Measurements from ENCODE around the gene TBC1D8.

The TBC1D8 gene

DNA sequence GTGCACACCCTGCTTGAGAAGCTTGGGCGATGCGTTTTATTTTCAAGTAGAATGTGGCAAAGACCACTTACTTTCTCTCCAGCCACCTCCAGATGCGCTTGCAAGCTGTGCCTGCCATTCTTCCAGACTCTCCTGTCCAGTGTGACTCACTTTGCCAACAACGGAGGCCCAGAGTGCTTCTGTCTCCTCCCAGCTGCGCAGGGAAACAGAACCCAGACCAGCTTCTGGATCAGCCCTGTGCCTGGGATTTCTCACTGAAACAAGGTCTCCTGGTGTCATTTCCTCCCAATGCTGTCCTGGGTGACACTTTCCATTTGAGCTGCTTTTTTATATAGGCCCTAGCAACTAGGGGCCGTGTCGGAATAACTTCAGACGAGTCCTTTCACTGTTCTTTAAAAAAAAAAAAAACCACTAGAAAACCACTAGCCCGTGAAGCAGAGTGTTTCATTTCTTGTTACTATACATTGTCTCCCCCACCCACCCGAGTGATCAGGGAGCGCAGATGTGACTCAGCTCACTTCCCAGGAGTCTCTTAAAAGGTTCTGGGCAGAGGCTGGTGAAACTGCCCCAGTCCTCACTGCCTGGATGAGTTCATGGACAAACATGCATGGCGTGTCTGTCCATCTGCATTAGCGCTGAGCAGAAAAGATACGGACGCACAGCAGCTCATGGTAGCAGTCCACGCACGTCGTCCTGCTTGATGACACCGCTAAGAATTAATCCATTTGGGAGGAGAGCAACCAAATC lies 174.4 kb downstream of the TBC1D8 start:
- no peak for DNase-seq (ENCODE audit: low spot score)

DNA sequence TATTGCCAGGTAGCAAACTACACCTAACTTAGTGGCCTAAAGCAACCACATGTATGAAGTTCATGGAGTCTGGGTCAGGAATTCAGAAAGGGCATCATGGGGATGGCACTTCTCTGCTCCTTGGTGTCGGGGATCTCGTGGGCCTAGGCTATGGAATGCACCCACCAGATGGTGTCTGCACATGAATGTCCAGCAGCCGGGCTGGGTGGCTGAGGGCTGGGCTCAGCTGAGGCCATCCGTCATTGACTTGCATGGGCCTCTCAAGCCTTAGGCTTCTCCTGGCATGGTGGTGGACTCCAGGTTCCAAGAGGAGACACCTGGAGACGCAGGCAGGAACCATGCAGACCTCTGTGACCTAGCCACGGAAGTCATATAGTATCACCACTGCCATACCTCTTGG lies 175.1 kb downstream of the TBC1D8 start:
- DNase-seq (ENCODE audit: low spot score), result no peak

GRCh38 chr2:100975521-100975785 lies 175.7 kb downstream of the TBC1D8 start:
- DNase-seq (ENCODE audit: low spot score), result no peak

DNA sequence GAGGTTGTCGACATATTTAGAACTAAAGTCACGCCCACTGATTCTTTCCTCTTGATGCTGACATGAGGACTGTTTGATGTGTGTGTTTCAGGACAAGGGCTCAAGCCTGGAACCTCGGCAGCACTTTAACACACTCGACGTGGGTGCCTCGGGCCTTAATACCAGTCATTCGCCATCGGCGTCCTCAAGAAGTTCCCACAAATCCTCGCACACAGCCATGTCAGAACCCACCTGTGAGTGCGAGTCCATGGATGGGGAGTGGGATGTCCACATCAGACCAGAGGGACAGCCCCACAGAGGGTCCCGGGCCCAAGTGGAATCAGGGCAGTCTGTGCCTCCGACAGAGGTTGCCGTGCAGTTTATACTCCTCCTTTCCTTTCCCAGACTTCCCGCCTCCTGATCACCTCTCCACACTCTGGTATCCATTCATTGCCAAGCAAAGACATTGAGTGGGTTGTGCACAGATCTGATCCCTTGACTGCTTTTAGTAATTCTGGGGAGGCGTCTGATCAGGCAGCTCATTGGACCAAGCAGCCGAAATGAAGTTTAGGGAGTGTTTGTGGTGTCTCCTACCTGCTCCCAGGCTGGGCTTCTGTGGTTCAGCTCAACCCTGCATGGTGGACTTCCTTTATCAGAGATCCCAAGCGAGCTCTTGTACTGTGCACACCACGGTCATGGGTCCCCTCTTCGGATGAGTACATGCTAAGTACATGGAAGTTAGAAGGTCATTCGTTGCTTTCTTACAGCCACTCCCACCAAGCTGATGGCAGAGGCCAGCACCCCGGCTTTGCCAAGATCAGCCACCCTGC lies 176.3 kb downstream of the TBC1D8 start:
- no peak for DNase-seq (ENCODE audit: low spot score)

- no peak for DNase-seq (ENCODE audit: low spot score)
These were observed 178.7 kb downstream of the TBC1D8 start for GRCh38 chr2:100972452-100972851.

- no peak for DNase-seq (ENCODE audit: low spot score)
These were observed 180.0 kb downstream of the TBC1D8 start for GRCh38 chr2:100971221-100971620.

- no peak for DNase-seq (ENCODE audit: low spot score)
These were observed 181.2 kb downstream of the TBC1D8 start for GRCh38 chr2:100969998-100970397.

DNA sequence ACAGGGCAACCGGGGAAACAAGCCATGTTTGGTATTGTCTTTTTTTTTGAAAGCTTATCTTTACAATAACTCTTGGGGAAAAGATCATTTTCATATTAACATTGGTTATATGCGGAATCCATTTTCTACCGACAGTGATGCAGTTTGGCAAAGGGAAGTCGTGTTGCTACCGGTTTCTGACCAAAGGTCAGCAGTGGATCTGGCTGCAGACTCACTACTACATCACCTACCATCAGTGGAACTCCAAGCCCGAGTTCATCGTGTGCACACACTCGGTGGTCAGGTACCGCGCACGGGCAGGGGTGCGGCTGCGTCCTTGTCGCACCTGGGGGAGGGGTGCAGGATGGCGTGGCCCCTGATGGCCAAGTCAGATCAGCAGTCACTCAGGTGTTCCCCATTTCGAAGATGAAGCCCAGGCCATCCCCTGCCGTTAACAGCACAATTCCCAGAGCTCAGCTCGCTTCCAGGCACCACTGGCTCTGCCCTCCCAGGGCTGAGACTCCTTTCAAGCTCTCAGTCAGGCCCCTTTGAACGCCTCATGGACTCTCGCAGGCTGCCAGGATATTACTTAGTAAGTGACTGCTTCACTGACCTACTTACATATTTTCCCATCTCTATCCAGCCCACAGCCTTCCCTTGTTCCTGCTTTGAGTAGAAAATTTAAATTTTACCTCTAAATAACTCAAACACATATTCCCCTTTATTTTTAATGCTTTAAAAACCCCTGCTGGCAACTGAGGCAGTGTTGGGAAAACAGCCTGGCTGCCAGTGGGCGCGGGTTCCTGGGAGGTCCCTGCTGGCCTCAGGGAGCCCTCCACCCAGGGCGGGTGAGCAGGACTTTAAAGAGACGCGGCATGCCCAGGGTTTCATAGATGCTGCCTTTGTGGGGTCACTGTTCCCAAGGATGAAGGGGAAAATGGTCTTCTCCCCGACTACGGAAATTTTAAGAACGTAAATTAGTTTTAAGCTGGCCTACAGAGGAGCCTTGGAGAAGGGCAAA lies 182.7 kb downstream of the TBC1D8 start:
- DNase-seq (ENCODE audit: low spot score), result no peak

- no peak for DNase-seq (ENCODE audit: low spot score)
These were observed 183.5 kb downstream of the TBC1D8 start for GRCh38 chr2:100967716-100968115.

GRCh38 chr2:100965596-100965995 lies 185.6 kb downstream of the TBC1D8 start:
- DNase-seq (ENCODE audit: low spot score), result no peak

- DNase-seq (ENCODE audit: low spot score), result no peak
These were observed 186.5 kb downstream of the TBC1D8 start for GRCh38 chr2:100964681-100965169.

DNA sequence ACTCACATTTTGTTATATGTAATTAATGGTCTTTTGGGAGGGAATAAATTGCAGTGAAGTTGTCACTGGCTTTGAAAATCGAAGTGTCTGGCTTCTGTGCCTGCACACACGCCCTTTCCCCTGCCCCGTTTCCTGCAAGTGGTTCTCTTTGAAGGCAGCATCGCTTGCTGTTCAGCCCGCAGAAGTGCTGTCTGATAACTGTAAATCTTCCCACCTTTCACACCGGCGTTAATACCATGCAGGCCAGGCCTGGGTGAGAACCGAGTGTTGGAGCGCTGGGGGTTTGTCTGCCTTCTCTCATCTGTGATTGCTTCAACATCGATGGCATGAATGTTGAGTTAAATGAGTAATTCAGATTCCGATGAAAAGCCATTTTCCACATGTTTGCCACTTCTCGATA lies 187.0 kb downstream of the TBC1D8 start:
- no peak for DNase-seq (ENCODE audit: low spot score)

- DNase-seq (ENCODE audit: low spot score), result no peak
These were observed 188.2 kb downstream of the TBC1D8 start for GRCh38 chr2:100963026-100963375.

DNA sequence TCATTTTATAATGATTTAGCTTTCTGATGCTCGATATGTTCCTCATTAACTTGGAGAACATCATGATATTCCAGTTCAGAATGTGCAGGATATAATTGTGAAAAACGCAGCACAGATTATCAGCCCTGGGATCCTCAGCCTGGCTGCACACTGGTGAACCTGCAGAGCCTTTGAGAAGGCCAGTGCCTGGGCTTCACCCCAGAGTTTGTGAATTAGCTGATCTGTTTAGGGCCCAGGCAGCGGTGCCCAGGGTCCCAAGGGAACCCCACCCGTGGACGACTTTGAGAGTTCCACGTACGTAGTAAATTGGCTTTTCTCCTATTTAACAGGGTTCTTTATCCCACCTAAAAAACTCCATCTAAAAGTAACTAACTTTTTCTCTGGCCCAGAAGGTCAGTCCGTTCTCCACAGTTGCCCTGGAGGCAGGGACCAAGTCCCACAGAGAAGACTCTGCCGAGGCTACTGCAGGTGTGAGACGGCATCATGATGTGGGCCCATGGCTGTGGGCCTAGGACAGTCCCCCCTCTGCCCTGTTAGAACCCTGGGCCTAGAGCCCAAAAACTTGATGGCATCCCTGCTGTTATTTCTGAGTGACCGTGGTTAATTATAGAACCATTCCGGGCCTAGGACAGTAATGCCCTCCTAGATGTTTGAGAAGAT lies 188.7 kb downstream of the TBC1D8 start:
- DNase-seq (ENCODE audit: low spot score), result no peak

DNA sequence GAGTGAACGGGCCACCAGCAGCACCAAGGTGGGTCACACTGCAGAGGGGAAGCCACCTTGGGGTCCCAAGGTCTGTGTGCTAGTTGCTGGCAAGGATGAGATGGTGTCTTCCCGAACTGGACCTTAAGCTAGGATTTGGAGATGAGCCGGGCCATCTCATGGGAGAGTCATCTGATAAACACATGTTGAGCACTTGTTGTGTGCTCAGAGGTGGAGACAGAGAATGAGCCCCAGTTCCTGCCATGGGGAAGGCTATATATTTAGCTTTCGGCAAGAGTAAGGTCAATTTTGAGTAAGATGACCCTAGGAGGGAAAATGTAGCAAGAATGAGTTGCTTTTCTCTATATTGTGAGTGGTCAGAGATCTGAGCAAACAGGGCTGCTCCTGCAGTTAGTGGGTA lies 190.5 kb downstream of the TBC1D8 start:
- DNase-seq (ENCODE audit: low spot score), result no peak

DNA sequence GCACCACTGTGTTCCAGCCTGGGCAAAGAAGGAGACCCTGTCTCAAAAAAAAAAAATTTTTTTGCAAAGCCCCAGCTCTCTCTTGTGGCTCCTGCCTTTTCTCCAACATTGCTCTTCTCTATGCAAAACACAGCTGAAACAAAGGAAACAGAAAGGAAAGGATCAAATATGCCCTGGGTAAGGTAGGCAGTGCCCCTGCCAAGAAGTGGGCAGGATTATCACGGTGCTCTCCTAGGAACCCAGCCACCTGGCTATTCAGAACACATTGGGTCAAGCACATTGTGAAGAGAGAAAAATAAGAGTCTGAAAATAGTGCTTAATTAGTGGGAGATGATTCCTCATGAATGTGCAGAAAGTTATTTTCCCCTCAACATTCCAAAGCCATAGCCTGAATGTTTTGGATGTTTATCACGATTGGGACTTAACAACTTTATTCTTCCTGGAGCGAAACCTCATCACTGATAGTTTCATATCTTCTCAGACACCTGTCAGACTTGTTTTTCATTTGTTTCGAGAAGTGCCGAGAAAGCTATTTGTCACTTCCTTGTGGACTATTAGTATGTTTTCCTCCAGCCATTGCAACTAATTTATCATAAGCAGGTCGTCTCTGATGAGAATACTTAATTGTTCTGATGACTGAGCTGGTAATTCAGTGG lies 191.8 kb downstream of the TBC1D8 start:
- no peak for DNase-seq (ENCODE audit: low spot score)

DNA sequence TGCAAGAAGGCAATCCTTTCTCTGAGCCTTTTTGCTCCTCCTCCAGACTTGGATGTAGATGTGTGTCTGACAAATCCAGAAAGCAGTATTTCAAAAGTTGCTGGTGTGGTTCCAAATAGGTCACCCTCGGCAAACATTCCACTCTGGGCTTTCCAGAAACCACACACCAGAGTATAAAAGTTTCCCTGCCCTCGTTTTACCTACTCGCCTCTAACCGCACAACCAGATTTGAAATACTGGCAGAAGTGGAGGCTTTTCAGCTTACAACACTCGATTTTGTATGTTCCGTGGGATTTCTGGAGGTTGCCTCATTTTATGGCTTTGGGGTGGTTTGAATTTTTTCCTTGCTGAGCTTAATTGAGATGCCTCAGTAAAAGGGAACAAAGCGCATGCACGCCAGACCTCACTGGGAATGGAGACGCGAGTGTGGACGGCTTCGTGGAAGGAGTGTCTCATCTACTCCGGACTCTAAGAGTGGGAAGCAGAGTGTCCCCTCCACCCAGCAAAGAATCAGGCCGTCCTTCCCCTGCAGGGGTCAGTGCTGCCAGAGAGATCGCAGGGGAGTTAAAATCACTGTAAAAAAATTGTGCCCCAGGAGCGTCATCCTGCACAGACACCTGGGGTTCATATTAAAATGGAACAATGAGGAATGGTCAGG lies 193.1 kb downstream of the TBC1D8 start:
- DNase-seq (ENCODE audit: low spot score), result no peak

Data from iPS-NIHi11 (cell line).